AG09309 (cell line): ENCODE data around the gene SNX13.

ENCODE experiments used
- DNase-seq: peaks from one replicate; pipeline ENCODE4 v3.0.0-alpha.2; 2010; ENCODE audit warnings: low read depth
- H3K4me3 ChIP-seq: 2 replicates; pipeline ENCODE4 v1.5.1; 2011; ENCODE audit warnings: mild to moderate bottlenecking, low read depth, low read length, moderate library complexity; ENCODE audit not compliant: control insufficient read depth
- TF ChIP-seq, protein P1 (sequence below): IDR thresholded peaks from 2 replicates; pipeline ENCODE4 v1.5.1; 2011; ENCODE audit warnings: mild to moderate bottlenecking, low read depth, low read length, inconsistent platforms; ENCODE audit not compliant: insufficient read depth, control insufficient read depth; ENCODE audit errors: missing control alignments

Gene SNX13

DNA sequence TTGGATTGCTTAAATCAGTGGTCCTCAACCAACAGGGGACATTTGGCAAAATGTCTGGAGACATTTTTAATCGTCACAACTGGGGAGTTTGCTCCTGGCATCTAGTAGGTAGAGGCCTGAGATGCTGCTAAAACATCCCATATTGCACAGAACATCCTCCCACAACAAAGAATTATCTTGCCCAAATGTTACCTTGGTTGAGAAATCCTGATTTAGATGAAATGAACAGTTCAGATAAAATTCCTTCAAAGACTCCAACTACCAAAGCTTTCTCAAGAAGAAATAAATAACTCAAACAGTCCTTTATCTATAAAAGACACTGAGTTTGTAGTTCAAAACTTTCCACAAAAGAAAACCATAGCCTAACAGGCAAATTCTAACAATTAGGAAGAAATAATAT lies 160.9 kb downstream of the SNX13 start:
- DNase-seq, result no peak
- H3K4me3 ChIP-seq, result no peak overlapping the region
- TF ChIP-seq, protein P1, sequence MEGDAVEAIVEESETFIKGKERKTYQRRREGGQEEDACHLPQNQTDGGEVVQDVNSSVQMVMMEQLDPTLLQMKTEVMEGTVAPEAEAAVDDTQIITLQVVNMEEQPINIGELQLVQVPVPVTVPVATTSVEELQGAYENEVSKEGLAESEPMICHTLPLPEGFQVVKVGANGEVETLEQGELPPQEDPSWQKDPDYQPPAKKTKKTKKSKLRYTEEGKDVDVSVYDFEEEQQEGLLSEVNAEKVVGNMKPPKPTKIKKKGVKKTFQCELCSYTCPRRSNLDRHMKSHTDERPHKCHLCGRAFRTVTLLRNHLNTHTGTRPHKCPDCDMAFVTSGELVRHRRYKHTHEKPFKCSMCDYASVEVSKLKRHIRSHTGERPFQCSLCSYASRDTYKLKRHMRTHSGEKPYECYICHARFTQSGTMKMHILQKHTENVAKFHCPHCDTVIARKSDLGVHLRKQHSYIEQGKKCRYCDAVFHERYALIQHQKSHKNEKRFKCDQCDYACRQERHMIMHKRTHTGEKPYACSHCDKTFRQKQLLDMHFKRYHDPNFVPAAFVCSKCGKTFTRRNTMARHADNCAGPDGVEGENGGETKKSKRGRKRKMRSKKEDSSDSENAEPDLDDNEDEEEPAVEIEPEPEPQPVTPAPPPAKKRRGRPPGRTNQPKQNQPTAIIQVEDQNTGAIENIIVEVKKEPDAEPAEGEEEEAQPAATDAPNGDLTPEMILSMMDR, result no peak

- H3K4me3 ChIP-seq, result no peak overlapping the region
- no peak for DNase-seq
- TF ChIP-seq, protein P1, result no peak
Measured at GRCh38 chr7:17774716-17775288, 165.5 kb downstream of the SNX13 start.

DNA sequence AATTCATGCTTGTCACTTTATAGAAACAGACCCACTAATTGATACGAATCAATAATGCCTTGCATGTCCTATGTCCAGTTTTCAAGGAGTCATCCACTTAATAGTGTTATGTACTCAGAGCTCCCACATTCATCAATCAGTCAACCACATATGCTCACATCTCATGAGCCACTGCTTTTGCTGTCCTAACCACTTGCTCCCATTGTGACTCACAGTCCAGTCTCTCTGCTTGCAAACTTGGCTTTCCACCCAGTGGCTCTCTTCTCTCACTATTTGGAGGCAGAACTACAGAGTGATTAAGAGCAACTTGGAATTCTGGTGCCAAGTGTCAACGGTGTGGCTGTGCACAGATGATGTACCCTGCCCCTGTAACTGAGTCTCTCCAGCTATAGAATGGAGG lies 166.0 kb downstream of the SNX13 start:
- TF ChIP-seq, protein P1, result no peak
- peak; percentile 89 for DNase-seq
- no peak overlapping the region for H3K4me3 ChIP-seq

GRCh38 chr7:17773289-17773626 lies 167.0 kb downstream of the SNX13 start:
- peak; percentile 79 for DNase-seq
- TF ChIP-seq, protein P1, result no peak
- H3K4me3 ChIP-seq, result no peak overlapping the region

DNA sequence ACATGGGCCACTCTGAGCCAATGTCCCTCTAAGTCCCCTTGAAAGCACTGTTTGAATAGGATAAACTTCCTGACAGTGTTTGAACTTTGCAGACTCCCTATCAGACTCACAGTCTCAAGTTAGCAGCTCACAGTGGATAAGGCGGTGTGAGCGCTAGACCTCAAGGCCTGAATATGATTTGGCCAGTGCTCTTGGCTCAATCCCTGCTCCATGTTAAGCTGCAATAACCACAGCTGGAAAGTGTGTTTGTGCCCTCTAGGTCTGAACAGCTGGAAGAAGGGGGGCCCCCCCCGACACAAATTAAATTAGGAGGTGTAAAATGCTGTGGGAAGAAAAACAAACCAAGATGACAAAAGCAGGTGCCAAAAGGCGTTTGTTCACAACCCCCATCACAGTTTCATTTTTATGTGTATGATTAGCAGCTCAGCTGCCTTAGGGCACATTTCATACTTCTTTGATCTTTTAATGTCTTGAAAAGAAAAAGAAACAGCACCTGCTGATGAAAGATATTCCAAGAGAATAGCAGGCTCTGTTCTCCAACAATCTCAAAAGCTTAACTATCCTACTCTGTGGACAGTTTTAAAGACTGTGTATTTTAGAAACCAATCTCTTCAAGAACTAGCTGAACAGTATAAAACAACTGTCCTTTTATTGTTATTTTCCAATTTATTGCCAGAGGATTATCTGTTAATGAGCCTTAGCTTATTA lies 167.6 kb downstream of the SNX13 start:
- no peak overlapping the region for H3K4me3 ChIP-seq
- TF ChIP-seq, protein P1, result no peak
- DNase-seq, result no peak

DNA sequence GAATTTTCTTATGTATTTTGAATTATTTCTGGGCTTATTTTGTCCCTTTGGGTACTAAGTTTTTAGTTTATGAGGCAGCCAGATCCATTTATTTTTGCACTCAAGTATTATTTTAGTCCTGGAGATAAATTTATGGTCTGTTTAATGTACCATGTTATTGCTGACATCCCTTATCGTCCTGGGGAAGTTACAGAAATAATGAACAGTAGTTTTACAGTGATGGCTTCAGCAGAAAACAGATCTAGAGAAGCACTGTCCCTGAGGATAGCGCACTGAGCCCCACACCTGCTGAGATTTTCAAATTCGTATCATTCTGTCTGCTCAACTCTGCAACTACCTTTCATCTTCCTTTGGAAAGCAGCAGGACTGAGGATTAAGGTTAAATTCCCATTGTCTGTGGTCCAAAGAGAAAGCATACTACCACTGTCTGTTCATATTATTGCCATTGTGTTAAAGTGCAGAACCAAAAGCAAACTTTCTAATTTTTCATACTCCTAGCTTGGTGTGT lies 168.3 kb downstream of the SNX13 start:
- no peak for DNase-seq
- H3K4me3 ChIP-seq, result no peak overlapping the region
- TF ChIP-seq, protein P1, result no peak
